ENCODE data around the gene TBCCD1. TPM values are rescaled to one million over a fixed set of nuclear protein-coding genes. Genes with fewer than 3 reads are reported as not detected.

TBCCD1 gene
- total RNA-seq, 1 experiment from 2014 or later = 14.5 TPM

- Histone ChIP-seq H3K36me3 (ENCODE audit: control insufficient read depth, insufficient read depth, low read length) (peaks cover 17% of the 10 kb centered on the region), H3K4me3 (ENCODE audit: low read depth in 2 of 2, low read length in 2 of 2) (no peak overlapping the region), H3K27me3 (ENCODE audit: control insufficient read depth, insufficient read depth, low read length) (no peaks in the 10 kb centered on the region), H3K9me3 (ENCODE audit: control insufficient read depth, insufficient read depth, low read depth, low read length) (no peaks in the 10 kb centered on the region), H3K4me1 (ENCODE audit: control insufficient read depth, insufficient read depth, low read length) (no peaks in the 10 kb centered on the region), H3K27ac (ENCODE audit: low read length) (no peak overlapping the region)
- no peak for TF ChIP-seq REST (IDR thresholded peaks at IDR 0.05; ENCODE audit: insufficient read depth in 1 of 2, low read depth in 2 of 2, low read length in 1 of 2)
- TF ChIP-seq CTCF (IDR thresholded peaks at IDR 0.05) = no peak
- TF ChIP-seq POLR2AphosphoS5 (IDR thresholded peaks at IDR 0.05; ENCODE audit: low read depth, low read length) = no peak
- no peak for TF ChIP-seq SIN3A (IDR thresholded peaks at IDR 0.05; ENCODE audit: borderline replicate concordance, insufficient read depth, low read depth, low read length)
- TF ChIP-seq TCF7L2 (IDR thresholded peaks at IDR 0.05; ENCODE audit: low read depth, low read length) = no peak
- CTCF ChIA-PET = interaction anchor here (0.6 kb wide), 1 partner anchor 18 kb away, joined by 7 read pairs; the partner anchor contains the start of gene TBCCD1
- DNase-seq (ENCODE audit: low read depth, low spot score) (no peak), ATAC-seq (no peak)
- BruUV-seq (replicated peaks) = no TSS peak
- POLR2A ChIA-PET = no interaction called here
- in situ Hi-C loops (cut with HindIII; ENCODE audit: low pct_unique_long_range_greater_than_20kb, low sequenced_read_pairs) (no loop called here), intact Hi-C loops (cut with micrococcal nuclease; ENCODE audit: unreplicated experiment) (no loop called here)
Observed at GRCh38 chr3:186549497-186549896, 17.6 kb downstream of the TBCCD1 start.

- POLR2A ChIA-PET = no interaction called here
- intact Hi-C loops (cut with micrococcal nuclease; ENCODE audit: unreplicated experiment) = no loop called here
Observed at GRCh38 chr3:186544281-186544680, 22.9 kb downstream of the TBCCD1 start, which contains the start of gene CRYGS. Gene CRYGS, minus strand, starts transcription at chr3:186544380. Its CDS starts 54 bp downstream, at chr3:186544326.

More at GRCh38 chr3:186544281-186544680, 22.9 kb downstream of the TBCCD1 start, which contains the start of gene CRYGS:
- TF ChIP-seq POLR2AphosphoS5 (IDR thresholded peaks at IDR 0.05; ENCODE audit: low read depth, low read length) = no peak
- no peak for TF ChIP-seq TCF7L2 (IDR thresholded peaks at IDR 0.05; ENCODE audit: low read depth, low read length)
- no peak for TF ChIP-seq SIN3A (IDR thresholded peaks at IDR 0.05; ENCODE audit: borderline replicate concordance, insufficient read depth, low read depth, low read length)
- no peak for TF ChIP-seq CTCF (IDR thresholded peaks at IDR 0.05)
- TF ChIP-seq REST (IDR thresholded peaks at IDR 0.05; ENCODE audit: insufficient read depth in 1 of 2, low read depth in 2 of 2, low read length in 1 of 2) = no peak
- H3K9me3 ChIP-seq (ENCODE audit: control insufficient read depth, insufficient read depth, low read depth, low read length) = no peaks in the 10 kb centered on the region
- in situ Hi-C loops (cut with HindIII; ENCODE audit: low pct_unique_long_range_greater_than_20kb, low sequenced_read_pairs) = no loop called here
- no peaks in the 10 kb centered on the region for H3K4me1 ChIP-seq (ENCODE audit: control insufficient read depth, insufficient read depth, low read length)
- no peak for DNase-seq (ENCODE audit: low read depth, low spot score)
- H3K27me3 ChIP-seq (ENCODE audit: control insufficient read depth, insufficient read depth, low read length) = no peaks in the 10 kb centered on the region
- BruUV-seq (replicated peaks) = no TSS peak
- no peak within 1 kb of the TSS for H3K27ac ChIP-seq (ENCODE audit: low read length)
- H3K36me3 ChIP-seq (ENCODE audit: control insufficient read depth, insufficient read depth, low read length) = peaks cover 15% of the 10 kb centered on the region
- H3K4me3 ChIP-seq (ENCODE audit: low read depth in 2 of 2, low read length in 2 of 2) = no peak within 1 kb of the TSS
- no peak for ATAC-seq
- CTCF ChIA-PET = interaction anchor here (0.6 kb wide), 1 partner anchor 8 kb away, joined by 8 read pairs; no protein-coding TSS in a partner anchor

All from Panc1 (cell line).